GM23248 (cell line): Measurements from ENCODE around the gene KLF2.

Source experiments
- EZH2 ChIP-seq: fragments of 200-600 bp; sonication (generic); IDR thresholded peaks from 2 replicates; pipeline ENCODE4 v1.6.1; 2018; ENCODE audit warnings: antibody characterized with exemption, mild to moderate bottlenecking; ENCODE audit not compliant: insufficient read depth, poor library complexity, severe bottlenecking
- EZH2phosphoT487 ChIP-seq: fragments of 200-600 bp; sonication (generic); IDR thresholded peaks from 2 replicates; pipeline ENCODE4 v1.6.1; 2018; ENCODE audit warnings: antibody characterized with exemption, moderate library complexity, mild to moderate bottlenecking, low read depth; ENCODE audit not compliant: insufficient read depth

- TF ChIP-seq EZH2phosphoT487: no peak
- no peak for TF ChIP-seq EZH2
Observed at GRCh38 chr19:16340092-16340491, 15.5 kb downstream of the KLF2 start.
